ENCODE measurements around the gene FAM117A.
A peak's percentile ranks its signal among the peaks of the same experiment; 100 is the strongest.

The FAM117A gene

GRCh38 chr17:49763735-49764558 lies at the start of gene FAM117A:
FAM117A (minus strand) TSS chr17:49764131; CDS start chr17:49764087, 44 bp downstream.
- peak; percentile 87 to 89 for DNase-seq (ENCODE audit: low read depth in 2 of 2)

GRCh38 chr17:49809056-49809455 lies 45.1 kb upstream of the FAM117A start:
- no peak for DNase-seq (ENCODE audit: low read depth in 2 of 2)

DNA sequence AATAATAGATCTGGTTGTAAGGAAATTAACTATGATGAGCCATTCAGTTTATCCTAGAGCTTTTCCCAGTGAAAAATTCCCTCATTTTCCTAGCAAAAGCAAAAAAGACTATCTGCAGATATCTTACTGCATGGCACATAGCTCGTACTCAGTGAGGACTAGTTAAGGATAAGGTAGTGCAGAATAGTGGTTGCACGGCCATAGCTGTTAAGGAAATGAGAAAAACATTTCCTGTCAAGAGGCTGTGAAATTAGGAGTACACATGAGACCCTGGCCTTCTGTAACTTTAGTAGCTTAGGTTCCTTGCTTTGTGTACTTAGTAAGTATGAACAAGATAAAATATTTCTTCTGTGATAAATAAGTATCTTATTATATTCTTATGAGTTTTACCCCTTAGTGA lies 34.8 kb upstream of the FAM117A start:
- DNase-seq (ENCODE audit: low read depth in 2 of 2) = no peak

DNA sequence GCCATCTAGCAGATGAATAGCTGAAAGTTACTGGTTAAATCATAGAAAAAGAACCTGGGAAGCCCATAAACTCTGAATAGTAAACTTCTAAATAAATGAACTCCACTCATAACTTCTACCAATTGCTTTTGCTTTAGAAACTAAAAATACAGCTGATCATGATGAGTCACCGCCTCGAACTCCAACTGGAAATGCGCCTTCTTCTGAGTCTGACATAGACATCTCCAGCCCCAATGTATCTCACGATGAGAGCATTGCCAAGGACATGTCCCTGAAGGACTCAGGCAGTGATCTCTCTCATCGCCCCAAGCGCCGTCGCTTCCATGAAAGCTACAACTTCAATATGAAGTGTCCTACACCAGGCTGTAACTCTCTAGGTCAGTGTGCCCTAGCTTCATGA lies 34.3 kb upstream of the FAM117A start:
- DNase-seq (ENCODE audit: low read depth in 2 of 2) = no peak

- DNase-seq (ENCODE audit: low read depth in 2 of 2) = no peak
These were observed 31.4 kb upstream of the FAM117A start for GRCh38 chr17:49795372-49795771.

- DNase-seq (ENCODE audit: low read depth in 2 of 2) = no peak
These were observed 29.4 kb upstream of the FAM117A start for GRCh38 chr17:49793309-49793708.

GRCh38 chr17:49789243-49789578 lies 25.3 kb upstream of the FAM117A start:
- no peak for DNase-seq (ENCODE audit: low read depth in 2 of 2)

DNA sequence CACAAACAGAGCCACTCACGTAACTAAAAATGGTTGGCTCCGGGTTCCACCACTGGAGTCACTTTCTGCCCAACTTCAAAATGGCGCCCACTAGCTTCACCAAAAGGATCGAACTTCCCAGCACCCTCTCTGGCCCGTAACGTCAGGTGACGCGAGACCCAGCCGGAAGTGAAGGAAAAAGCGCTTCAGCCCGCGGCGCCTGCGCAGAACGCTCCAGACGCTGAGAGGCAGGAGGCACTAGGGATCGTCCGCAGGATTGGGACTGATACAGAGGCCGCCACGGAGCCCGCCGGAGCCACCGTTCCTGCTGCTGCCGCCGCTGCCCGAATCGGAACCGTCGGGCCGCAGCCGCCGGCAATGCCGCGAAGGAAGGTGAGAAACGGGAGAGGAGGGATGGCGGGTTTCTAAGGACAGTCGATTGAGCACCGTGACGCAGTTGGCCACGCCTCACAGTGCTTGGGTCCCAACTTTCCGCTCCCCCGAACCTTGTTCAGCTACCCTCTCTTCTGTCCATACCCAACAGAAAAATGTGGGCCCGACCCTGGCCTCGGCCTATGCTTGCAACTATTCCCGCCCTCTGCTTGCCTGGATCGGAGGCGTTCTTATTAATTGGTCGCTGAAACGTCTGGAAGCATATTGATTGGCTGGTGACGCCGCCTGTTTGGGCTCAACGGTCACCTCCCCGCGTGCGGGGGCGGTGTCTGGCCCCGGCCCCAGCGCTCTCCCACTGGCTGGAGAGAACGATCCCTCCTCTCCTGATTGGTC lies 24.7 kb upstream of the FAM117A start, which contains the start of gene KAT7:
Gene KAT7, plus strand, starts transcription at position 204 of the 765 bp plus-strand sequence. Its CDS starts 154 bp downstream, at position 358.
- DNase-seq (ENCODE audit: low read depth in 2 of 2) = peak; percentile 92 to 97

GRCh38 chr17:49787884-49788477 lies 24.1 kb upstream of the FAM117A start:
- DNase-seq (ENCODE audit: low read depth in 2 of 2) = no peak

DNA sequence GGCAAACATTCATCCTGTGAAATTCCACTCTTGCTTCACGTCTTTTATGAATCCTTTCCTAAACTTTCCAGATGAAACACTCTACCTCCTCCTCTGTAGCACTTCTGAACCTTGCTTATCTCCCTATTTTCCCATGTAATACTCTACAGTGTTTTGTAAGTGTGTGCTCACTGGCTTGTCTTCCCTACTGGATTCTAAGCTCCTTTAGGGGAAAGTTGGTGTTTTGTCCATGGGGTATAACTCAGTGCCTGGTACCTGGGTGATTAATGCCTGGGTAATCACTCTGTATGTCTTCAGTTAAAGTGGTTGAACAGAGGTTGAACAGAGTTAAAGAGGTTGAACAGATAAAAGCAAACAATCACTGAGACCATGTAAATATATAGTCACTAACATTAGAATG lies 20.7 kb upstream of the FAM117A start:
- DNase-seq (ENCODE audit: low read depth in 2 of 2) = no peak

DNA sequence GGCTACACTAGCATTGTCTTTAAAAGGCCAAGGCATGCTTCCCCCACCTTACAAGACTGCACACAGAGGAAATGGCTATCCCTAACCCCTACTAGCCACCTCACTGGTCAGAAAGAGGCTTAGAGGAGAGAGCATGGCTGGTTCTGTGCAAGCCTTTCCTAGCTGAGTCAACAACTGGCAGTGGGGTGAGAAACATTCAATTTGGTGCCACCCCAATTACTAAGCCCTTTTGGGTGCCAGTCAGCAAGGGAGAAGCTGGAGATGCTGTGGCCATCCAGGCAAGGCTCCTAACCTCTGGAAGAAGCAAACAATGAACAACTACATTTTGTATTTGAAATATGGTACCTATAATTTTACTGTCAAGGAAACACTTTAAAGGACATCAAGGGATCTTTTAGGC lies 19.9 kb upstream of the FAM117A start:
- DNase-seq (ENCODE audit: low read depth in 2 of 2) = no peak

DNA sequence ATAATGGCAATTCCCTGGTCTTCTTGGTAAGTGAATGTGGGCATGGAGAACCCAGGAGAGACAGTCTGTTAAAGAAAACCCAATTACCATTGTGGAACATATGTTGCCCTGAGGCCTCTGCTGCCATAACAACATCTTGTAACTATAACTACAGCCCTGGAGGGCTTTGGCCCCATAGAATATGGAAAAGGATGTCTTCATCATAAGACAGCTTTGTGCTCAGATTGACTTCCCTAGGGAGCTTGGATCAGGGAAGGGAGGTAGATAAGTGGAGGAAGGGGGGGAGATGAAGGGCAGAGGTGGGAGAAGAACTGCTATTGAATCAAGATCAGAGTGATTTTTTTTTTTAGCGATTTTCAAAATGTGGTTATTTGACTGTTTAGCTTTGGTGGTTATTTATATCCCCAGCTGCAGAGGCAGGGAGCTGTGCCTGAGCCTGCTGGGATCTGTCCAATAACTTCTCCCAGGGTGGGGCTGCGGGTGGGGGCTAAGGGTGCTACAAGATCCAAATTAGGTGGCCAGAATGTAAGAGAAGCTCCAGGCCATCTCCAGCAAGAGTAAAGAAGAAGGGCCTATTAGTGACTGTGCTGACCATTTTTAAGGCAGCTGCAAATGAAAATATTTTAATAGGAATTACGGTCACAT lies 19.3 kb upstream of the FAM117A start:
- DNase-seq (ENCODE audit: low read depth in 2 of 2) = no peak

DNA sequence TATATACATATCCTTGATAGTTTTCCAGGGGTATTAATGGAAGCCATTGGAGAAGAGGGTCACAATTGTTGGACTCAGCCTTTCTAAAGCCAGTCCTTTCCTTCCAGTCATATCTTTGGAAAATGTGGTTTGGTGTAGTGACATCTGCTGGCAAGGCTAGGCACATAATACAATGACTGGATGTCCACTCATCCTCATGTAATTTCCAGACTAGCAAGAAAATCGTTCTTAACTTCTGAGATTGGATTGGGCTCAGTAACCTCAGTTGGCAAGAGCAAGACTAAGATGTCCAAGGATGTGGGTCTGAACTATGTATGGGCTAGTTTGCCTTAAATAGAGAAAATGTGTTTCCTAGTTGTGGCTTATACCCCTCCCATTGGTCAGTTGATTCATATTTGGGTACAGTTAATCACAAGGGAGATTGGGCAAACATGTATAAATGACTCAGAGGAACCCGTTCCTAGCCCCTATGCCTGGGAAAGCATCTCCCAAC lies 15.9 kb upstream of the FAM117A start:
- DNase-seq (ENCODE audit: low read depth in 2 of 2) = no peak

GRCh38 chr17:49779156-49779738 lies 15.3 kb upstream of the FAM117A start:
- DNase-seq (ENCODE audit: low read depth in 2 of 2) = no peak

DNA sequence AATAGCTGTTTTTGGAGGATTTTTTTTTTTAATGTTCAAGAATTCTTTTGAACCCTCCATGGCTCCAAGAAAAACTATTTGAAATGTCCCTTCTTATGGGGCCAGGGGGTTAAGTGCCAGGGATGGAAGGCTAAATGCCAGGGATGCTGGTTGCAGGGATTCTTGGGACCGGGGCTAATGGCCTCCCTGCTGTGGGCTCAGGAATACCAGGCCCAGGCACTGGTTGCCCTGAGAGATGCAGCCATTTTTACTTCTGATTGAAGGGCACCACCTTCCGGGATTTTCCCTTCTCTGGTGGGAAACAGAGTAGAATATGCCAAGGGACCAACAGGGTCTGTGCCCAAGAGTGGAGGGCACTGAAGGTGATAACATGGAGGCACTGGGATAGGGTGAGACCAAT lies 13.6 kb upstream of the FAM117A start:
- DNase-seq (ENCODE audit: low read depth in 2 of 2) = no peak

DNA sequence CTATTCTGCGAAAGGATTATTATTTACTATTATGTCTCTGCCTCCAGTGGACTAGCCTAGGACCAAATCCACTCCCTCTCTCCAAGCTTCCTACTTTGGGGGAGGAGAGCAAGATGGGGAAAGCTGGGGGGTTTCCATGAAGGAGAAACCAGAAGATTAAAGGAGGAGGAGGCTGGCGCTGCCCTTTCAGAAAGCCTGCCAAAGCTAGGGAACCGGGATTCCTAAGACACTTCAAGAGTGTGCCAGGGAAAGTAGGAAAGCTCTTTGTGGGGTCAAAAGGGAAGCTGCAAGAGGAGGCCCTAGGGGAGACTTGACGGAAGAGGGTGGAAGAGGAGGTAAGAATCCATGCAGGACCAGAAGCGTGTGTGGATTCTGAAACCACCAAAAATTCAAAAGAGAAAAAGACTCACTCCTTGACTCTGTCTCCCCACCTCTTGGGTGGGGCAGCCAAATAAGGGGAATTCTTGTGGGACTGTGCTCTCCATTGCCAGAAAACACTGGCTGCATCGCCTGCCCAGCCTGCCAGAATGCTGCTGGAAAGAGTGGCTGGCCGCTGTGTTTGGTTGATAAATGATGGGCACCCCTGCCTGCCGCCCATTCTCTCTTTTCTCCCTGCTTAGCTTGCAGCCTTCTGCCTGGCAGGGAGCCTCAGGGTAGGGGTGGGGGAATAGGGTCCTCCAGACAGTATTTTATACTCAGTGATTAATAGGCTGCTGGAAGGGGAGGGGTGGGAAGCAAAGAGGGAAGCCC lies 12.8 kb upstream of the FAM117A start:
- DNase-seq (ENCODE audit: low read depth in 2 of 2) = no peak

DNA sequence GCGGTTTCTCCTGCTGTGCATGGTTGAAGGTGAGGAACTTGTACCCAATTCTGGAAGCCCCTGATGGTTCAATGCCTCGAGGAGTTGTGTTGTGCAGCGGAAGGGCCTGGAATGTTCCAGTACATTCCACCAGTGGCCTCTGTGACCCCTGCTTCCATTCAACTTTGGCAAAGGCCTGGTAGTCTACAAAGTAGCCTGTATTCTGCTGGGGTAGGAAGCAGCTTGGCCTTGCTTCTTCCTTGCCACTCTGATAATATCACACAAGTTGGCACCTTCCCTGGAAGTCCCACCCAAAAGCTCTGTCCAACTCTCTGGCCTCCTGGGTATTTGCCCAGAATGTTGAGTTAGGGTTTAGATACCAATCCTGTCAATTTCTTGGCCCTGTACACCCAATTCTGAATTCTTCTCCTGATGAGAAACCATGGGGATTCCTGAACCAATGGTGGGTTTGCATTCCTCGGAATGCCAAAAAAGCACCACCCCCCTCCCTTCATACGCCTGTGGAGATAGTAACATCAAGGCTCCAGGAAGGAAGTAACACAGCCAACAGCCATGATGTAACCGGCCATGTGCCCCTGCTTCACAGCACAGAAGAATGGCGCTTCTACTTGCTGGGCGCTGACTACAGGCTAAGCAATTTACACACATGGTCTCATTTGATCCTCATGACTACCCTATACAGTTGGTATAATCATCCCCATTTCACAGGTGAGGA lies 11.8 kb upstream of the FAM117A start:
- DNase-seq (ENCODE audit: low read depth in 2 of 2) = no peak

DNA sequence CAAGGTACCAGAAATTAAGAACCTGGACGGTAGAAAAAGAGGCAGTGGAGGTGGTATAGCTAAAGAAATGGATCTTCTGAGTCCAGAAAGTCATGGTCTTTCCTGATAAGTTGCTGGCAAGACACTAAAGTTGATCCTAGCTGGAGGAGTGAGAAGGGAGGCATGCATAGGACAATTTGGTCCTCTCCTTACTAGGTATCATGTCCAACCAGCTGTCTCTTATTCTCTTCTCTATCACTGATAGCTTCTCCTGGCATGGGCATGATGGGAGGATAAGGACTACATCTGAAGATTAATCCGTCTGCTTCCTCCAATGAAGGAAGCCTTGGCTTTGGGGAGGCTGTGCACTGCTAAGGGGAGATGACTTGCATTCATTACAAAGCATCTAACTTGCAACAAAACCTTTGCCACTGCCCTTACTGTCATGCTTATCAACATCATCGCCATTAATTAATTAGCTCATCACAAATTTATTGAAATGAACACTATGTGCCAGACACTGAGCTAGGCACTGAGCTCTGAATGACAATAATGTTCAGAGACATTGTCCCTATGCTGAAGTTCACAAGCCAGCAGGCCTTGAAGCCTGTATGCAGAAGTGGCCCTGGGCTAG lies 3.1 kb upstream of the FAM117A start:
- no peak for DNase-seq (ENCODE audit: low read depth in 2 of 2)

DNA sequence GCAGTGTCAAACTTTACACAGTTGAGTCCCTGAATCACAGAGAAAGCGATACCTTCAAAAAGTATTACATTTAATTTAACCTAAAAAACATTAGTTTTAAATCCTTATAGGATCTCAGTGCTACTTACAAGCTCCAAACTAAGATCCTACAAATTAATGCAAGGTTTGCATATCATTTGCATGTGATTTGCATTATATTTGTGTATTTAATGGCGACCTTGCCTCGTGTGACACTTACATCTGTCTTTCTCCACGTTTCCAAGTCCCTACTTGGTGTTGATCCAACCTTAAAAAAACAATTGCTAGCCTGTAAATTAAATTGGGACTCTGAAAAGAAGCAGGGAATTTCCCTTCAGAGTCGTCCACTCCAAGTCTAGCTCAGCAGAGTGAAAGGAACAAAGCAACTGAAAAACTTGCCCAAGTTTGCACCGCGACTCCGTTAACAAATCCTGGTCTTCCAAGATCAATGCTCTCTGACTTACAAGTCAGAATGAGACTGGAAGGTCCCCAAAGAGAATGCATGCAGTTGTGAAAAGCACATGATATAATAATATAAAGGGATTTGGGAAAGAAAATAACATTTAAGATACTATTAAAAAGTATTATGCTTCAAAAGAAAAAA lies 739 bp upstream of the FAM117A start:
- no peak for DNase-seq (ENCODE audit: low read depth in 2 of 2)

All from stimulated activated CD8-positive, alpha-beta memory T cell treated with anti-CD3 and anti-CD28 coated beads, Interleukin-2, amount 100 ng/mL, for 1 hour (primary cell).